Measurements from ENCODE around the gene SYCP2L.

- peak; percentile 87 for TF ChIP-seq RAD21 (IDR thresholded peaks at IDR 0.05; ENCODE audit: low read length)
- peak; percentile 81 for TF ChIP-seq CTCF (conservative IDR thresholded peaks at IDR 0.05; ENCODE audit: low read depth, low read length)
- no peak for TF ChIP-seq FOS (IDR thresholded peaks at IDR 0.05; ENCODE audit: low read depth, low read length)
- no peak for TF ChIP-seq RCOR1 (IDR thresholded peaks at IDR 0.05; ENCODE audit: insufficient replicate concordance, low read length)
- no peak for TF ChIP-seq CHD1 (IDR thresholded peaks at IDR 0.05; ENCODE audit: low read depth, low read length)
- TF ChIP-seq POLR2A (IDR thresholded peaks at IDR 0.05; ENCODE audit: low read depth, low read length) = no peak
- no peak for TF ChIP-seq BHLHE40 (IDR thresholded peaks at IDR 0.05; ENCODE audit: low read depth, low read length)
- no peak for TF ChIP-seq CEBPB (IDR thresholded peaks at IDR 0.05; ENCODE audit: low read depth, low read length)
- no peak for TF ChIP-seq USF2 (IDR thresholded peaks at IDR 0.05; ENCODE audit: low read depth, low read length)
- no peak for TF ChIP-seq RFX5 (IDR thresholded peaks at IDR 0.05; ENCODE audit: low read depth, low read length)
- TF ChIP-seq ELK1 (IDR thresholded peaks at IDR 0.05; ENCODE audit: borderline replicate concordance, low read depth, low read length) = no peak
- no peak for TF ChIP-seq MXI1 (IDR thresholded peaks at IDR 0.05; ENCODE audit: borderline replicate concordance, low read depth, low read length)
- peak; percentile 93 for TF ChIP-seq SMC3 (IDR thresholded peaks at IDR 0.05; ENCODE audit: low read depth, low read length)
- TF ChIP-seq MAZ (IDR thresholded peaks at IDR 0.05; ENCODE audit: borderline replicate concordance, low read depth, low read length) = no peak
Measured at GRCh38 chr6:10954590-10955010, 67.7 kb downstream of the SYCP2L start.

Data from IMR-90 (cell line).